H1 (cell line): ENCODE measurements around the gene APPL2. TPM values are rescaled to one million over a fixed set of nuclear protein-coding genes. Genes with fewer than 3 reads are reported as not detected.

Experiments
- CTCF ChIA-PET: fragments of 300-600 bp; sonication (Branson Sonifier 250); formaldehyde crosslinking; loops from one replicate; lab custom pipeline; 2021; ENCODE audit not compliant: partially characterized antibody; lab: Charles Lee
- POLR2A ChIA-PET: fragments of 300-600 bp; sonication (Branson Sonifier 250); formaldehyde crosslinking; loops from one replicate; lab custom pipeline; 2021; ENCODE audit warnings: inconsistent platforms; ENCODE audit not compliant: partially characterized antibody; lab: Charles Lee
- DNase-seq, 2 experiments: peaks; one replicate each; pipeline versions ENCODE4 v3.0.0 to v3.0.0-alpha.2; 2010 to 2022; ENCODE audit warnings: low spot score in 2 of 2, low read depth in 1 of 2, mixed read lengths in 1 of 2
- FAIRE-seq: peaks from 2 replicates; lab custom pipeline; 2011; peaks lifted over from hg19 to GRCh38; lab: Jason Lieb, UNC
- H2AFZ ChIP-seq: 2 replicates; pipeline ENCODE4 v1.8.1; 2012; ENCODE audit warnings: low read length, inconsistent platforms
- H2AK5ac ChIP-seq: 2 replicates; pipeline ENCODE4 v1.6.1; 2013; ENCODE audit warnings: low read depth, low read length
- H2BK120ac ChIP-seq: replicated peaks from 2 replicates; pipeline ENCODE3; 2013; ENCODE audit warnings: low read depth, low read length, inconsistent platforms
- H2BK12ac ChIP-seq: 2 replicates; pipeline ENCODE4 v1.6.1; 2013; ENCODE audit warnings: low read depth, low read length
- H2BK15ac ChIP-seq: 2 replicates; pipeline ENCODE4 v1.6.1; 2013; ENCODE audit warnings: low read length
- H2BK20ac ChIP-seq: 2 replicates; pipeline ENCODE4 v1.6.1; 2013; ENCODE audit warnings: low read length
- H2BK5ac ChIP-seq: 2 replicates; pipeline ENCODE4 v1.6.1; 2013; ENCODE audit warnings: low read depth, low read length
- H3K14ac ChIP-seq: 2 replicates; pipeline ENCODE4 v1.6.1; 2013; ENCODE audit warnings: inconsistent platforms; ENCODE audit not compliant: insufficient read length
- H3K18ac ChIP-seq: 2 replicates; pipeline ENCODE4 v1.6.1; 2013; ENCODE audit warnings: low read length; ENCODE audit errors: extremely low read depth
- H3K23ac ChIP-seq: 2 replicates; pipeline ENCODE4 v1.6.1; 2013; ENCODE audit warnings: inconsistent platforms; ENCODE audit not compliant: insufficient read length
- H3K23me2 ChIP-seq: 2 replicates; pipeline ENCODE4 v1.6.1; 2013; ENCODE audit warnings: low read depth, low read length
- H3K27ac ChIP-seq: 2 replicates; pipeline ENCODE4 v1.6.1; 2011; ENCODE audit warnings: low read depth, low read length, inconsistent platforms
- H3K27me3 ChIP-seq, 4 experiments: replicated peaks in 1 of 4; 1 replicate in 1 of 4; 2 replicates in 3 of 4; pipeline versions ENCODE4 v1.6.1 to v1.8.1; 2011 to 2013; ENCODE audit warnings: low read length in 3 of 4, mild to moderate bottlenecking in 3 of 4, inconsistent platforms in 2 of 4, mixed read lengths in 2 of 4, moderate library complexity in 1 of 4; ENCODE audit not compliant: control insufficient read depth in 3 of 4, insufficient read depth in 3 of 4; ENCODE audit errors: extremely low read depth in 1 of 4
- H3K36me3 ChIP-seq, 4 experiments: 2 replicates each; pipeline versions ENCODE4 v1.6.1 to v1.8.1; 2011 to 2013; ENCODE audit warnings: mild to moderate bottlenecking in 4 of 4, low read length in 3 of 4, moderate library complexity in 2 of 4, control low read depth in 1 of 4, inconsistent platforms in 1 of 4; ENCODE audit not compliant: insufficient read depth in 4 of 4, control insufficient read depth in 2 of 4
- H3K4ac ChIP-seq: replicated peaks from 2 replicates; pipeline ENCODE3; 2013; ENCODE audit warnings: low read length, low read depth, mixed read lengths, inconsistent platforms; ENCODE audit not compliant: insufficient read length
- H3K4me1 ChIP-seq, 4 experiments: replicated peaks in 1 of 4; 1 replicate in 1 of 4; 2 replicates in 3 of 4; pipeline versions ENCODE4 v1.6.1 to v1.8.1; 2011 to 2013; ENCODE audit warnings: low read length in 3 of 4, inconsistent platforms in 2 of 4, mixed read lengths in 1 of 4; ENCODE audit not compliant: insufficient read depth in 4 of 4, control insufficient read depth in 3 of 4
- H3K4me2 ChIP-seq, 2 experiments: 2 replicates each; pipeline versions ENCODE4 v1.6.1 to v1.8.1; 2011 to 2013; ENCODE audit warnings: low read depth in 2 of 2, low read length in 2 of 2, control low read depth in 1 of 2, inconsistent platforms in 1 of 2, mild to moderate bottlenecking in 1 of 2; ENCODE audit not compliant: insufficient read depth in 1 of 2
- H3K4me3 ChIP-seq, 4 experiments: fragments of 200-600, 300-600 bp in 1 of 4; sonication (generic), shearing (Covaris generic), sonication (Bioruptor Twin) in 1 of 4; 2 replicates each; pipeline versions ENCODE4 v1.5.1 to v1.8.1; 2011 to 2016; ENCODE audit warnings: low read length in 4 of 4, low read depth in 3 of 4, control low read depth in 2 of 4, inconsistent platforms in 2 of 4, mild to moderate bottlenecking in 2 of 4, mixed read lengths in 1 of 4, moderate library complexity in 1 of 4; ENCODE audit not compliant: insufficient read depth in 2 of 4; ENCODE audit errors: extremely low read depth in 1 of 4
- H3K56ac ChIP-seq: replicated peaks from 2 replicates; pipeline ENCODE3; 2013; ENCODE audit warnings: low read depth, mild to moderate bottlenecking, mixed read lengths, low read length, inconsistent platforms; ENCODE audit not compliant: insufficient read length
- H3K79me1 ChIP-seq: 2 replicates; pipeline ENCODE4 v1.6.1; 2013; ENCODE audit warnings: low read depth, low read length, control low read depth
- H3K79me2 ChIP-seq, 2 experiments: 2 replicates each; pipeline versions ENCODE4 v1.6.1 to v1.8.1; 2012 to 2013; ENCODE audit warnings: low read length in 2 of 2, mild to moderate bottlenecking in 2 of 2, inconsistent platforms in 1 of 2; ENCODE audit not compliant: insufficient read depth in 2 of 2, control insufficient read depth in 1 of 2
- H3K9ac ChIP-seq, 4 experiments: replicated peaks in 1 of 4; 1 replicate in 1 of 4; 2 replicates in 3 of 4; pipeline versions ENCODE4 v1.6.1 to v1.8.1; 2011 to 2013; ENCODE audit warnings: low read depth in 3 of 4, low read length in 3 of 4, control low read depth in 2 of 4, mild to moderate bottlenecking in 2 of 4, moderate library complexity in 2 of 4, inconsistent platforms in 1 of 4; ENCODE audit errors: extremely low read depth in 1 of 4
- H3K9me3 ChIP-seq, 2 experiments: 2 replicates each; pipeline versions ENCODE4 v1.6.1 to v1.8.1; 2012 to 2013; ENCODE audit warnings: mild to moderate bottlenecking in 2 of 2, moderate library complexity in 2 of 2, control low read depth in 1 of 2, inconsistent platforms in 1 of 2, low read depth in 1 of 2, low read length in 1 of 2, mixed read lengths in 1 of 2; ENCODE audit not compliant: insufficient read depth in 2 of 2
- H4K20me1 ChIP-seq, 2 experiments: replicated peaks in 1 of 2; 2 replicates each; pipeline versions ENCODE3 to v1.8.1; 2011 to 2013; ENCODE audit warnings: inconsistent platforms in 2 of 2, low read length in 2 of 2, mild to moderate bottlenecking in 1 of 2; ENCODE audit not compliant: insufficient read depth in 2 of 2, control insufficient read depth in 1 of 2
- H4K5ac ChIP-seq: 2 replicates; pipeline ENCODE4 v1.6.1; 2013; ENCODE audit warnings: low read length, low read depth, mixed read lengths, inconsistent platforms; ENCODE audit not compliant: insufficient read length
- H4K8ac ChIP-seq: 2 replicates; pipeline ENCODE4 v1.8.0; 2013; ENCODE audit warnings: mild to moderate bottlenecking, moderate library complexity, low read length, inconsistent platforms; ENCODE audit not compliant: insufficient read depth; ENCODE audit errors: extremely low read depth
- H4K91ac ChIP-seq: replicated peaks from 2 replicates; pipeline ENCODE3; 2013; ENCODE audit warnings: low read length, mixed read lengths, inconsistent platforms; ENCODE audit not compliant: insufficient read length
- POLR2AphosphoS5 ChIP-seq: IDR thresholded peaks from 2 replicates; pipeline ENCODE4 v1.6.1; 2011; ENCODE audit warnings: low read depth, low read length
- TEAD4 ChIP-seq: IDR thresholded peaks from 2 replicates; pipeline ENCODE4 v1.6.1; 2012; ENCODE audit warnings: low read depth, low read length, inconsistent platforms, mixed read lengths
- WGBS, 2 experiments: shearing (Covaris generic) in 1 of 2; methylation state at CpG; one replicate each; pipeline versions ENCODE4 v1.1.6 to v1.1.7; 2013 to 2015; ENCODE audit warnings: low lambda C conversion rate in 2 of 2, mixed read lengths in 2 of 2, inconsistent platforms in 1 of 2, low coverage in 1 of 2, missing lambda C conversion rate in 1 of 2; ENCODE audit not compliant: insufficient replicate concordance in 2 of 2, insufficient coverage in 1 of 2, insufficient read length in 1 of 2; ENCODE audit errors: extremely low coverage in 1 of 2, missing lambda C conversion rate in 1 of 2; 5-methylcytosine and 5-hydroxymethylcytosine counted together
- polyA plus RNA-seq, 7 experiments: library from polyadenylated mRNA; depleted of rRNA in 3 of 7; stranded (reverse) in 5 of 7; unstranded in 2 of 7; fragments of >200 nt in 5 of 7; fragments of 200-250 nt in 2 of 7; gene quantifications; 1 replicate in 5 of 7; 2 replicates in 1 of 7; 4 replicates in 1 of 7; pipeline versions ENCODE4 v1.2.1 to v1.2.3, GENCODE V29; 2011 to 2013; ENCODE audit warnings: missing spikeins in 2 of 7, mixed read lengths in 2 of 7
- total RNA-seq: library from RNA; stranded (reverse); fragmentation: NEBNext Ultra II Directional; extraction: Animal tissue kit (Norgen Biotek cat#: 25700); gene quantifications from 2 replicates; pipeline ENCODE4 v1.2.1, GENCODE V29; 2021

Gene APPL2
- total and polyA plus RNA-seq, 2 of the 8 experiments (the other 6 are each of a cell fraction or from before 2014, with no cell fraction given): 8.9 to 22.9 TPM

DNA sequence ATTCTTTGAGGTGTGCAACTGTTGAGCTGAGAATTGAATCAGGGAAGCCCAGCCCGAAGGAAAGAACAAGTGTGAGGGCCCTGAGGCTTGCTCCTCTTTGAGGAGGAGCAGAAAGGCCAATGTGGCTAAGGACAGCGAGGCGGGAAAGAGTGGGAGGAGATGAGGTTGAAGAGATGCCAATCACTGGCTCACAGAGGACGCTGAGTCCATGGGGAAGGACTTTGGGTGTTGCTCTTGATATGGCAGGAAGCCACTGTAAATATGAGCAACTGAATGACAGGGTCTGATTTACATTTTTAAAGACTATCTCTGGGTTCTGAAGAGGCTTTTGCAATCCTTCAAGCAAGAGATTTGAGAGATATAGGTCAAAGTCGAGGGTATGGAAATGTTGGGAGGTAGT lies 3.3 kb upstream of the APPL2 start:
- Histone ChIP-seq H3K27me3 (peaks cover 0 to 3% (median under 1%) of the 10 kb centered on the region in 4 experiments; a peak in 3 of 7 replicates), H3K56ac (no peak overlapping the region), H3K79me2 (peaks cover 0 to 11% of the 10 kb centered on the region in 2 experiments; a peak in 2 of 4 replicates), H3K9me3 (no peaks in the 10 kb centered on the region), H2BK15ac (no peak overlapping the region), H2AK5ac (no peak overlapping the region), H4K5ac (no peak overlapping the region), H2BK20ac (no peak overlapping the region), H3K4ac (no peak overlapping the region), H3K79me1 (no peaks in the 10 kb centered on the region), H2BK5ac (no peak overlapping the region), H3K23me2 (peaks cover 4% of the 10 kb centered on the region), H2BK12ac (no peak overlapping the region), H3K4me3 (no peak overlapping the region), H4K91ac (no peak overlapping the region), H3K4me2 (no peak overlapping the region), H2AFZ (no peak overlapping the region), H4K8ac (no peak overlapping the region), H3K14ac (no peak overlapping the region), H2BK120ac (no peak overlapping the region), H3K36me3 (no peaks in the 10 kb centered on the region), H3K9ac (no peak overlapping the region), H4K20me1 (no peaks in the 10 kb centered on the region), H3K23ac (no peak overlapping the region), H3K18ac (no peak overlapping the region), H3K27ac (no peak overlapping the region), H3K4me1 (peaks cover 0 to 4% (median 0%) of the 10 kb centered on the region in 4 experiments; a peak in 1 of 7 replicates)
- DNase-seq: no peak
- TF ChIP-seq POLR2AphosphoS5 (no peak), TEAD4 (no peak)
- WGBS, 2 experiments: 80% methylated on average over 5 of the region's 5 CpGs; no CpG with 5 or more reads in 1 of the 2 experiments
- CTCF ChIA-PET: no interaction called here
- POLR2A ChIA-PET: no interaction called here
- no peak for FAIRE-seq
